Hippocampal formation (tissue), 2 donors: Measurements from ENCODE around the gene CTIF.
"Not testable (repeated sequence)": the region's sequence is repeated elsewhere in the genome, so short reads cannot be mapped to it uniquely, and the experiment has no call there.

Source experiments
- DNase-seq, 2 donors: peaks; one replicate each; lab custom pipeline; 2025; lab: John Stamatoyannopoulos, UW

CTIF gene

GRCh38 chr18:48641981-48642380 is 103.2 kb downstream of the CTIF start:
- no peak for DNase-seq

DNA sequence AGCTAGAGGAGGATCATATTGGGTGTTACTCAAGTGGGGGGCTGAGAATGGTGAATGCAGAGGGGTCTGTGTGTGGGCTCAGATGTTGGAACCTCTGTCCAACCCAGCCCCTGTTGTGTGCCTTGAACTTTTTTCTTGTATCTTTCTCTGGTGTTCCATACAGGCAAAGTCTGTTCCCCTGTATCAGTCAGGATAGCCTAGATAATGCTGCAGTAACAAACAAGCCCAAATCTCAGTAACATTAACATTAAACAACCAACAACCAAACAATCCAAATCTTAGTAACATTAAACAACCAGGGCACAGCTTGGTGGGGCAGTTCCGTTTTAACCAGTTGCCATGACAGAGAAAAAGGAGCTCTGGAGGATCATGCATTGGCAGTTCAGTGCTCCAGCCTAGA is 103.7 kb downstream of the CTIF start:
- no peak for DNase-seq

DNA sequence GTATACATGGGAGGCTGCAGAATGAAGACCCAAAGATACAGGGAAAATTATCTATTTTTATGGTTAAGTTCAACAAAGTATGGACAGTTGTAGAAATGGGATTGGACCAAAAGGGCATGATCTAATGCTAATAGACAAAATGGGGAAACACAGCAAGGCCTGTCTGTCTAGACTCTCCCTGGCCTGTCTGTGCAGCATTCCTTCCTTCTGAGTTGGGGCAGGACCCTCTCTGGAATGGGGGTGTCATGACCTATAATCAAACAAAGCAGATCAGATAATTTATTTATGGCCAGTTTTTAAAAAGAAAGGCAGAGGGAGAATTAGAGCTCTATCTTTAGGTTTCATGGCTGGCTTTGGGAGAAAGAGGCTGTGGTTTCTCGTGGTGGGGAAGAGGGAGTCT is 104.4 kb downstream of the CTIF start:
- DNase-seq: no peak

DNA sequence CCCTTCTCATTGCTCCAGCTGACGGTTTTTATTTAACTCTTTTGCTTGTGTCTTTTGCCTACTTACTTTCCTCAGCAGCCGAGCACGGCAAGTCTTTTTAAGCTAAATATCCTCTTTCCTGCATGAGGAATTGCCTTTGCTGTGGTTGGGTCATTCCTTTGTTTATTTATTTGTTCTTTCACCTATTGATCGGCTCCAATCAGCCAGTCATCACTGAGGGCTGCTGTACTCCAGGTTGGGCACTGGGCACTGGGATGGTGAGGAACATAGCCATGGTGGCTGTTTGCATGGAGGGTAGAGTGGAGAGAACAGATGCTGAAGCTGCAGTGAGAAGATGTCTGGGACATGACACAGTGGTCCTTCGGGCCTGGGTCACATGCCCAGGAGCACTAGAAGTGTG is 105.2 kb downstream of the CTIF start:
- DNase-seq: no peak

GRCh38 chr18:48645427-48646002 is 106.7 kb downstream of the CTIF start:
- DNase-seq: no peak

- DNase-seq: no peak
Measured at GRCh38 chr18:48646976-48647375, 108.1 kb downstream of the CTIF start.

DNA sequence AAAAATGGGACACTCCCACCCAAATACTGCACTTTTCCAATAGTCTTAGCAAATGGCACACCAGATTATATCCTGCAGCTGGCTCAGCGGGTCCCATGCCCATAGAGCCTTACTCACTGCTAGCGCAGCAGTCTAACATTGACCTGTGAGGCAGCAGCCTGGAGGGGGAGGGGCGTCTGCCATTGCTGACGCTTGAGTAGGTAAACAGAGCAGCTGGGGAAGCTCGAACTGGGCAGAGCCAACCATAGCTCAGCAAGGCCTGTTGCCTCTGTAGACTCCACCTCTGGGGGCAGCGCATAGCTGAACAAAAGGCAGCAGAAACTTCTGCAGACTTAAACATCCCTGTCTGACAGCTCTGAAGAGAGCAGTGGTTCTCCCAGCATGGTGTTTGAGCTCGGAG is 110.4 kb downstream of the CTIF start:
- DNase-seq: no peak

DNA sequence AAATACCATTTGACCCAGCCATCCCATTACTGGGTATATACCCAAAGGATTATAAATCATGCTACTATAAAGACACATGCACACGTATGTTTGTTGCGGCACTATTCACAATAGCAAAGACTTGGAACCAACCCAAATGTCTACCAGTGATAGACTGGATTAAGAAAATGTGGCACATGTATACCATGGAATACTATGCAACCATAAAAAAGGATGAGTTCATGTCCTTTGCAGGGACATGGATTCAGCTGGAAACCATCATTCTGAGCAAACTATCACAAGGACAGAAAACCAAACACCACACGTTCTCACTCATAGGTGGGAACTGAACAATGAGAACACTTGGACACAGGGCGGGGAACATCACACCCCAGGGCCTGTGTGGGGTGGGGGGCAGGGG is 115.8 kb downstream of the CTIF start:
- DNase-seq: not testable (repeated sequence)

DNA sequence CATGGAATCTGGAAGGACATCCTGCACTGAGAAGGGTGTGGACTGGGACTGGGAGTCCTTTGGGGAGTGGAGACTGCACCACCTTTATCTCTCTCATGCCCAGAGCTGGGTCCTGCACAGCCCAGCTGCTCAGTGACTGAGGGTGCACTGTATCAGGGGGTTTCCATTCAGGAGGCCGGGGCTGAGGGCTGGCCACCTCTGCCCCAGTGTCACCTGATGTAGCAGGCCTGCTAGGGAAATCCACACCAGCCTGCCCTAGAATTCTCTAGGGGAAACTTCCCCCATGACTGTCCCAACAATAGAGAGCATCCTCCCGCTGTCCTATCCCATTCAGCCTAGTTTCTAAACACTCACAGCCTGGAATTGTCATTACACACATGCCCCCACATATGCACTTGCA is 116.7 kb downstream of the CTIF start:
- DNase-seq: no peak

- no peak for DNase-seq
Measured at GRCh38 chr18:48656176-48656575, 117.3 kb downstream of the CTIF start.

DNA sequence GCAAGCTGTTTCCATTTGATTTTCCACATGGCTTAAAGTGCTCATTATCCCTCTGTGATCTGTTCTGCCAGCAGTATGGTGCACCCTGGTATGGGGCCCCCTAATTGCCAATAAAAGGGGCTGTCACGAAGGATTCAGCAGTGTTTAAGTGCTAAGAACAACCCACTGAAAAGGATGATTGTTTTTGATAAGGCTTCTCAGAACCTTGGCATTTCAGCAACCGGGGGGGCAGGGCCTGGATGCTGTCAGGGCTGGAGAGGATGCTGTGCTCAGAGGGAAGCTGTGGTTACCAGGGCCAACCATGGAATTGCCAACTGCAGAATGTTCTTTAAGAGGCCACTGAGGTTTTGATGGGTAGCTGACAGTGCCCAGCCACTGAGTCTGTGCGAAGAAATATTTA is 117.8 kb downstream of the CTIF start:
- no peak for DNase-seq

DNA sequence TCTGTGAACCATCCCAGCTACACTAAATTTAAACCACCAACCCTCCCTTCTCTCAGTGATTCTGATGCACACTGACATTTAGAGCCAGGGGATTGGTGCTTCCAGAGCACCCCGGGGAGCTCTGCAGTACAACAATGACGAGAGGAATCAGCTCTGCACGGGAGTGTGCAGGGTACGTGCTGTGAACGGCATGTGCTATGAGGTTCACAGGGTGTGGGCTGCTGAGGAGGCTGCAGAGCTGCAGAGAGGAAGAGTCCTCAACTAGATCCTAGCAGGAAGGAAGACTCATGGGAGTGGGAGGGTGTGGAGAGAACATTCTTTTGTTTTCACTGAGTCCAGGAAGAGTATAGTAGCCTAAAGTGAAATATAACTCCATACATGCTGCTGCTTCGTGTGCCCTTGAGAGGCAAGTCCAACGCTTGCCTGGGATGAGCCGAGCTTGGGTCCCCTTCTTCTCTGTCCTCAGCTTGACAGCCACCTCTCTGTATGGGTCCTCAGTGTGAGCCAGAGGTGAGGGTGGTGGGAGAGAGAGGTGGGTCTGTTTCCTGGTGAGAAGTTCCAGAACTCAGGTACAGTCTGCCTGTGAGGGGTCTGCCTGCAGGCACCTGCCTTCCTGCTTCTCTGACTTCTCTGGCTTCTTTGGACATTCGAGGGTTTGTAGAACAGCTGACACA is 118.8 kb downstream of the CTIF start:
- no peak for DNase-seq

- DNase-seq: no peak
Measured at GRCh38 chr18:48658721-48659120, 119.9 kb downstream of the CTIF start.

- no peak for DNase-seq
Measured at GRCh38 chr18:48659188-48660009, 120.6 kb downstream of the CTIF start.

GRCh38 chr18:48660346-48661228 is 121.8 kb downstream of the CTIF start:
- DNase-seq: no peak

GRCh38 chr18:48661421-48661820 is 122.6 kb downstream of the CTIF start:
- DNase-seq: no peak

GRCh38 chr18:48662011-48662661 is 123.3 kb downstream of the CTIF start:
- no peak for DNase-seq

DNA sequence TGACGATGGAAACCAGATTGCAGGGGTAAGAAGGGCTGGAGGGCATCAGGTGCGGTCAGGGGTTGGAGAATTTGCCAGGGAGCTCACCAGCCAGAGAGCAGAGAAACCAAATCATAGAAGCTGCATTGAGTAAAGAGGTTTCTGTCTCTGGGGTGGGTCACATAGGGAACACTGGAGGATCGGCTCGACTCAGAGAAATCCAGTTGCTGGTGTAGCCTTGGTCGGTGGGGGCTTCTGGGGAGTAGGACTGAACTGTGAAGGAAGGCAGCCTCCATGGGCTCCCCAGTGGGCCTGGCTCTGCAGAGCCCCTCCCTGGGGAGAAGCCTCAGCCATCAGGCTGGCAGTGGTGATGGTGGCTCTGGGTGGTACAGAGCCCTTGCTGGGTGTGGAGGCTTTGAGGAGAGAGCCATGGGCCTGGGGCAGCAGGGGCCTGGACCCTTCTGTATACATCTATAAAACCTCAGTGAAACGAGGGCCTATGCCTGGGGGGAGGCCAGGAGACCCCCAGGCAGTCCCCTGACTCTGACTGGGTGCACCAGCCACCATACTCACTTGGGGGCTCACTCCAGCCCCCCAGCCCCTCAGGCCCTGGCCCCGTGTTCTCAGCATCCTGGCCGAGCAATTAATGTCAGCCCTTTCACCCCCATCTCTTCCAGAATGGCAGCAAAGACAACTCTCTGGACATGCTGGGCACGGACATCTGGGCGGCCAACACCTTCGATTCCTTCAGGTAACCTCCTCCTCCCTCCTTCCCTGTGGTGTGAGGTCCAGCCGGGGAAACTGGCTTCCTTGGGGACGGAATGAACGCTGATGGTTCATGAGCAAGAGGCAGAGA is 124.5 kb downstream of the CTIF start:
- no peak for DNase-seq

DNA sequence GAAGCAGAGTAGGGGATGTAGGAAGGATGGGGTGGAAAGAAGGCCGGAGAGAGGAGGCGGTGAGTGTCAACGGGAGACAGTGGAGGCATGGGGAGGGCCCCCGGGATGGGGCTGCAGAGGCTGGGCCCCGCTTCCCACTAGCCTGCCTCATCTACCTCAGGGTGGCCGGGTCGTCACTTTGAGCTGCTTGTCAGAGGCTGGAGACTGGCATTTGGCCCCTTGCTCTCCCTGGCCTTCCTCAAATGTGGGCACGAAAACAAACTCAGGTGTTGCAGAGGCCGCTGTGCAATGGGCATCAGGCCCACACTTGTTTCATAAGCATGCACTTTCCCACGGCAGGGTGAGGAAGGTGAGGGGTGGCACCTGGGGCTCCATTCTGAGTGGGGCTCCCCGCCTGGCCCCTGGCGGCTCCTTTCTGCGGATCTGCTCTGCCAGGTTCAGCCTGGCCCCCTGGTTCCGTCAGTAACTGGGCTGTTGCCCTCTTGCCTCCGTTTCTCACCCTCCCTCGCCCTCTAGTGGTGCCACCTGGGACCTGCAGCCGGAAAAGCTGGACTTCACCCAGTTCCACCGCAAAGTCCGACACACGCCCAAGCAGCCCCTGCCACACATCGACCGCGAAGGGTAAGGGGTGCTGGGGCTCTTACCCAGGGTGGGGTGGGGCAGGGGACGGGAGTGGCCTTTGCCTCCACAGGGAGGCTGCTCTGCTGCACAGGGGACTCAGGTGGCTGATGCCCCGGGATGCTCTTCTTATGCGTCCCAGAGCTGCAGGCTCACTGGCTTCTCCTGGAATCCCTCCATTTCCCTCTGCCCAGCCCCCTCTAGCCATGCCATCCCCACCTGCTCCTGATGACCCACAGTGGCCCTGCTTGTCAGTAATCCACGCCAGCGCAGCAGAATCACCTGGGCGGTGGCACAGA is 125.4 kb downstream of the CTIF start:
- peak; percentile 45 to 73 for DNase-seq

GRCh38 chr18:48665654-48666053 is 126.8 kb downstream of the CTIF start:
- no peak for DNase-seq
